Measurements from ENCODE around the gene AP1M1.

Gene AP1M1

GRCh38 chr19:16233836-16234551, 36.3 kb downstream of the AP1M1 start:
- no peak for DNase-seq

GRCh38 chr19:16234552-16235445, 37.1 kb downstream of the AP1M1 start:
- DNase-seq, result no peak

GRCh38 chr19:16235811-16236652, 38.3 kb downstream of the AP1M1 start:
- no peak for DNase-seq

GRCh38 chr19:16244091-16244490, 46.4 kb downstream of the AP1M1 start:
- DNase-seq, result no peak

GRCh38 chr19:16247353-16248182, 49.9 kb downstream of the AP1M1 start:
- peak; percentile 81 to 86 for DNase-seq

- no peak for DNase-seq
These were observed 50.8 kb downstream of the AP1M1 start for GRCh38 chr19:16248380-16249023.

GRCh38 chr19:16249826-16250404, 52.2 kb downstream of the AP1M1 start:
- no peak for DNase-seq

GRCh38 chr19:16252459-16253205, 54.9 kb downstream of the AP1M1 start:
- no peak for DNase-seq

GRCh38 chr19:16254851-16255408, 57.2 kb downstream of the AP1M1 start:
- no peak for DNase-seq

GRCh38 chr19:16257509-16258002, 59.8 kb downstream of the AP1M1 start:
- no peak for DNase-seq

GRCh38 chr19:16258440-16258903, 60.8 kb downstream of the AP1M1 start:
- DNase-seq, result no peak

GRCh38 chr19:16259385-16260159, 61.9 kb downstream of the AP1M1 start:
- DNase-seq, result no peak

- no peak for DNase-seq
These were observed 62.6 kb downstream of the AP1M1 start for GRCh38 chr19:16260160-16260811.

- no peak for DNase-seq
These were observed 63.1 kb downstream of the AP1M1 start for GRCh38 chr19:16260812-16261161.

- DNase-seq, result peak in 1 of 2 donors; percentile 24
These were observed 64.1 kb downstream of the AP1M1 start for GRCh38 chr19:16261584-16262368.

- no peak for DNase-seq
These were observed 64.9 kb downstream of the AP1M1 start for GRCh38 chr19:16262618-16263017.

GRCh38 chr19:16263141-16263761, 65.5 kb downstream of the AP1M1 start:
- DNase-seq, result no peak
